ENCODE data around the gene SLC8A1.

DNA sequence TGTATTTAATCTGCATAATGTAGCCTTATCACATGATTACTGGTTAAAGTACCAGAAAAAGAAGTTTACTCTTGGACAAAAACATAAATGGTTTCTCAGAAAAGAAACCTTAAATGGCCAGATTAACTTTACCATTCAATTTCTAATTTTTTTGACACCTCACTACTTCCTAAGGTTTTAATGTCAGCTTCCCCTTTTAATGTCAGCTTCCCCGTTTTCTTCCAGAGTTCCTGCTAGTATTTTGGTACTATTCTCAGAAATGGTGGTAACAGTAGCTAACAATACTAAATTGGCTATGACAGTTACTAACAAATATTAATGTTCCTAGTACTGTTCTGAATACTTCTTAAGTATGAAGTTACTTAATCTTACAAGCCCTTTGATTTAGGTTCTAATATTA lies 22.4 kb upstream of the SLC8A1 start:
- TF ChIP-seq, protein P1, sequence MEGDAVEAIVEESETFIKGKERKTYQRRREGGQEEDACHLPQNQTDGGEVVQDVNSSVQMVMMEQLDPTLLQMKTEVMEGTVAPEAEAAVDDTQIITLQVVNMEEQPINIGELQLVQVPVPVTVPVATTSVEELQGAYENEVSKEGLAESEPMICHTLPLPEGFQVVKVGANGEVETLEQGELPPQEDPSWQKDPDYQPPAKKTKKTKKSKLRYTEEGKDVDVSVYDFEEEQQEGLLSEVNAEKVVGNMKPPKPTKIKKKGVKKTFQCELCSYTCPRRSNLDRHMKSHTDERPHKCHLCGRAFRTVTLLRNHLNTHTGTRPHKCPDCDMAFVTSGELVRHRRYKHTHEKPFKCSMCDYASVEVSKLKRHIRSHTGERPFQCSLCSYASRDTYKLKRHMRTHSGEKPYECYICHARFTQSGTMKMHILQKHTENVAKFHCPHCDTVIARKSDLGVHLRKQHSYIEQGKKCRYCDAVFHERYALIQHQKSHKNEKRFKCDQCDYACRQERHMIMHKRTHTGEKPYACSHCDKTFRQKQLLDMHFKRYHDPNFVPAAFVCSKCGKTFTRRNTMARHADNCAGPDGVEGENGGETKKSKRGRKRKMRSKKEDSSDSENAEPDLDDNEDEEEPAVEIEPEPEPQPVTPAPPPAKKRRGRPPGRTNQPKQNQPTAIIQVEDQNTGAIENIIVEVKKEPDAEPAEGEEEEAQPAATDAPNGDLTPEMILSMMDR (conservative IDR thresholded peaks at IDR 0.05; ENCODE audit: low read length), result no peak
- no peak for TF ChIP-seq EZH2phosphoT487 (IDR thresholded peaks at IDR 0.05; ENCODE audit: borderline replicate concordance)
